Kidney (tissue), 14 donors: ENCODE measurements around the gene NRXN3. TPM values are rescaled to one million over a fixed set of nuclear protein-coding genes. Genes with fewer than 3 reads are reported as not detected.

ENCODE experiments used
- DNase-seq, 5 donors: peaks; one replicate each; pipeline ENCODE4 v3.0.0-alpha.2; 2013 to 2020
- FAIRE-seq: peaks from 2 replicates; lab custom pipeline; 2012; peaks lifted over from hg19 to GRCh38; lab: Jason Lieb, UNC
- H3K27ac ChIP-seq, 2 donors: one replicate each; pipeline ENCODE4 v1.7.0; 2013; ENCODE audit warnings: low read depth in 2 of 2, low read length in 2 of 2, inconsistent platforms in 1 of 2
- H3K27me3 ChIP-seq: one replicate; pipeline ENCODE4 v1.7.1; 2013; ENCODE audit warnings: low read length, inconsistent platforms; ENCODE audit not compliant: control insufficient read depth, insufficient read depth
- H3K36me3 ChIP-seq, 3 donors: one replicate each; pipeline versions ENCODE4 v1.7.0 to v1.7.1; 2013; ENCODE audit warnings: low read length in 3 of 3, control low read depth in 1 of 3, inconsistent platforms in 1 of 3; ENCODE audit not compliant: insufficient read depth in 3 of 3, control insufficient read depth in 2 of 3
- H3K4me1 ChIP-seq, 3 donors: one replicate each; pipeline versions ENCODE4 v1.7.0 to v1.7.1; 2013; ENCODE audit warnings: low read length in 3 of 3, inconsistent platforms in 1 of 3, low read depth in 1 of 3; ENCODE audit not compliant: control insufficient read depth in 2 of 3, insufficient read depth in 2 of 3
- H3K4me3 ChIP-seq, 3 donors: one replicate each; pipeline versions ENCODE4 v1.7.0 to v1.8.1; 2013; ENCODE audit warnings: low read length in 3 of 3, control low read depth in 1 of 3, inconsistent platforms in 1 of 3
- H3K9ac ChIP-seq, 3 donors: one replicate each; pipeline versions ENCODE4 v1.7.0 to v1.7.1; 2013; ENCODE audit warnings: low read length in 3 of 3, control low read depth in 1 of 3, inconsistent platforms in 1 of 3
- H3K9me3 ChIP-seq, 3 donors: one replicate each; pipeline versions ENCODE4 v1.7.0 to v1.7.1; 2013; ENCODE audit warnings: low read length in 3 of 3, control low read depth in 1 of 3, inconsistent platforms in 1 of 3; ENCODE audit not compliant: control insufficient read depth in 2 of 3, insufficient read depth in 1 of 3
- intact Hi-C: fragments of 100-400 bp; cut with DNase I; formaldehyde crosslinking; loops from one replicate; pipeline ENCODE4 v1.11.1; 2022
- polyA plus RNA-seq: library from polyadenylated mRNA; stranded (reverse); fragments of 350-450 nt; fragmentation: Illumina TruSeq; extraction: RNeasy Lipid Tissue Mini Kit (QIAGEN cat#74804); gene quantifications from one replicate; pipeline ENCODE4 v1.2.3, GENCODE V29; 2014; ENCODE audit warnings: low read depth, low replicate concordance; ENCODE audit not compliant: insufficient read depth
- total RNA-seq: library from RNA; stranded (reverse); fragmentation: NEBNext Ultra II Directional; extraction: Animal tissue kit (Norgen Biotek cat#: 25700); gene quantifications from one replicate; pipeline ENCODE4 v1.2.1, GENCODE V29; 2021
- TF ChIP-seq, protein P1 (sequence below): IDR thresholded peaks from 3 replicates; pipeline ENCODE4 v1.5.1; 2012; ENCODE audit warnings: mild to moderate bottlenecking, moderate library complexity, borderline replicate concordance; ENCODE audit not compliant: insufficient read depth; ENCODE audit errors: extremely low read depth
- donor health status: control.
- donor health status: control.
- donor health status: control.
- donor health status: control.
- donor health status: control.
- donor health status: DM: yes; HTN: yes; CAD: no.
- donor health status: Normal renal cell carcinoma (clear cell type).

NRXN3 gene
- total and polyA plus RNA-seq, 2 donors from 2014 or later, result 1.5 to 2.4 TPM

DNA sequence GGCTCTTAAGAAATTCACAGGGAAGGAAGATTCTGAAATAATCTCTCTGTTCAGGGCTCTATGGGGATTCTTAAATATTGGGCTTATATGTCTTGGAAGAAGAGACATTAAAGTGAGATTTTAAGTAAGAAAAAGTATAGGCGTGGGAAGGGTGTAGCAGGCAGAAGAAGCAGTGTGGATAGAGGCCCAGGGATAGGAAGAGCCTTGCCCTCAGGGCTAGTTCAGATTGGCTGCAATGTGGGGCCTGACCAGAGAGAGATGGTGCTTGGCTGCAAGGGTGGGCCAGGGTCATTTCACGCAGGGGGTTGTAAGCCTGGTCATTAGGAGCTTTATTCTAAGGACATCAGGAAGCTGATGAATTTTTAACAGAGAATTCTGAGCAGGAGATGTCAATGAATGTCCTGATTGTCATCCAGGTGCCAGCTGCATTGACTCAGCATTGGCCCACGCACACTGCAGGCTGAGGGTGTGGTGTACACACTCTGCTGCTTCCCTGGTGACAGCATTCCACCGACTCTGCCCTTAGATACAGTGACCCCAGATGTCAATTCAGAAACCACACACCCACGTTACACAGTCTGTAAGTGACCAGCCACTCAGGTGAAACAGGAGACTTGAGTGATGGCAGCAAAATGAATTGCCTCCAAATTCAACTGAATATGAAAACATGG, 582.5 kb downstream of the NRXN3 start:
- Histone ChIP-seq H3K9ac (no peak overlapping the region), H3K9me3 (no peaks in the 10 kb centered on the region), H3K36me3 (no peaks in the 10 kb centered on the region), H3K27me3 (no peaks in the 10 kb centered on the region), H3K4me3 (no peak overlapping the region), H3K27ac (no peak overlapping the region), H3K4me1 (no peaks in the 10 kb centered on the region)
- no peak for FAIRE-seq
- intact Hi-C loops, result no loop called here
- TF ChIP-seq, protein P1, sequence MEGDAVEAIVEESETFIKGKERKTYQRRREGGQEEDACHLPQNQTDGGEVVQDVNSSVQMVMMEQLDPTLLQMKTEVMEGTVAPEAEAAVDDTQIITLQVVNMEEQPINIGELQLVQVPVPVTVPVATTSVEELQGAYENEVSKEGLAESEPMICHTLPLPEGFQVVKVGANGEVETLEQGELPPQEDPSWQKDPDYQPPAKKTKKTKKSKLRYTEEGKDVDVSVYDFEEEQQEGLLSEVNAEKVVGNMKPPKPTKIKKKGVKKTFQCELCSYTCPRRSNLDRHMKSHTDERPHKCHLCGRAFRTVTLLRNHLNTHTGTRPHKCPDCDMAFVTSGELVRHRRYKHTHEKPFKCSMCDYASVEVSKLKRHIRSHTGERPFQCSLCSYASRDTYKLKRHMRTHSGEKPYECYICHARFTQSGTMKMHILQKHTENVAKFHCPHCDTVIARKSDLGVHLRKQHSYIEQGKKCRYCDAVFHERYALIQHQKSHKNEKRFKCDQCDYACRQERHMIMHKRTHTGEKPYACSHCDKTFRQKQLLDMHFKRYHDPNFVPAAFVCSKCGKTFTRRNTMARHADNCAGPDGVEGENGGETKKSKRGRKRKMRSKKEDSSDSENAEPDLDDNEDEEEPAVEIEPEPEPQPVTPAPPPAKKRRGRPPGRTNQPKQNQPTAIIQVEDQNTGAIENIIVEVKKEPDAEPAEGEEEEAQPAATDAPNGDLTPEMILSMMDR, result no peak
- peak in 4 of 5 donors; percentile 13 to 71 (median 16) for DNase-seq

DNA sequence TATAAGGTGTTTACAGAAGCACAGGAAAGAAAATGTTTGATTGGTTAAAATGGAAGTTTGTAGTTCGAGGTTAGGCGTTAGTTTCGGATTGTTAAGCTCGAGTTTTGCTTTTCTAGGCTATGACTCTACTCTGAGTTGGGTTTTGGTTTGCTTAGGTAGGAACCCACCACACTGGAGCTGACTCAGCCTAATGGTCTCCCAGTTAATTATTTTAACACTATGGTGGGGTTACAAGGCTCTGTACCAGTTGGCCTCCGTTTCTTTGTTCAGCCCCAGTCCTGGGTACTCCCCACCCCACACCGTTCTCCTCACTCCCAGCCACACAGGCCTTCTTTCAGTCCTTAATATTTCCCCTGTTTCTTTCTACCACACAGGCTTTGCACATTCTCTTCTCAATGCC, 583.9 kb downstream of the NRXN3 start:
- Histone ChIP-seq H3K27me3 (no peaks in the 10 kb centered on the region), H3K36me3 (no peaks in the 10 kb centered on the region), H3K9me3 (no peaks in the 10 kb centered on the region), H3K4me1 (no peaks in the 10 kb centered on the region), H3K27ac (no peak overlapping the region), H3K9ac (no peak overlapping the region), H3K4me3 (no peak overlapping the region)
- intact Hi-C loops, result no loop called here
- TF ChIP-seq, protein P1, result no peak
- FAIRE-seq, result no peak
- DNase-seq, result no peak

DNA sequence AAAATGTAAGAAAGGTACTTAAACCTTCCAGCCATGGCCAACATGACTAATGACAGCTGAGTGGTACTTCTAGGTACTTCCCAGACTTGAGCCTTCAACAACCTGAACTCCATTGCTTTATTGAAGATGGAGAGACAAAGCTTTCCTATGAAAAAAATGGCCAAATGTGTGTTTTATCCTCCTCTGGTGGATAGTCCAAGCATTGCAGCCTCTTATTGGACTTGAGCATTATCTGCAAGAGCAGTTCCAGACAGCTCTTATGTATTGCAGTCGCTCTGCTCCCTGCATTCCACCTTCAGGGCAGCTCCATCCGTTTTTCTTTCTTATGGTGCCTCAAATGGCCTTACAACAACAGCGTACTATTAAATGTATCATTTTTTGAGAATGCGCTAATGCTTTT, 588.2 kb downstream of the NRXN3 start:
- no peak overlapping the region for H3K4me3 ChIP-seq
- H3K27me3 ChIP-seq, result no peaks in the 10 kb centered on the region
- H3K9me3 ChIP-seq, result no peaks in the 10 kb centered on the region
- no peak overlapping the region for H3K27ac ChIP-seq
- H3K9ac ChIP-seq, result no peak overlapping the region
- no peaks in the 10 kb centered on the region for H3K4me1 ChIP-seq
- H3K36me3 ChIP-seq, result no peaks in the 10 kb centered on the region
- intact Hi-C loops, result no loop called here
- FAIRE-seq (no peak), DNase-seq (peak in 3 of 5 donors; percentile 19 to 62 (median 46))
- TF ChIP-seq, protein P1, result peak; percentile 43
